ENCODE results near the gene OSGIN1. TPM values are rescaled to one million over a fixed set of nuclear protein-coding genes. Genes with fewer than 3 reads are reported as not detected.

OSGIN1 gene
- total RNA-seq, 1 donor from 2014 or later, result 0.21 TPM

GRCh38 chr16:83926726-83927397 lies 26.2 kb upstream of the OSGIN1 start:
- DNase-seq, result peak; percentile 80

DNA sequence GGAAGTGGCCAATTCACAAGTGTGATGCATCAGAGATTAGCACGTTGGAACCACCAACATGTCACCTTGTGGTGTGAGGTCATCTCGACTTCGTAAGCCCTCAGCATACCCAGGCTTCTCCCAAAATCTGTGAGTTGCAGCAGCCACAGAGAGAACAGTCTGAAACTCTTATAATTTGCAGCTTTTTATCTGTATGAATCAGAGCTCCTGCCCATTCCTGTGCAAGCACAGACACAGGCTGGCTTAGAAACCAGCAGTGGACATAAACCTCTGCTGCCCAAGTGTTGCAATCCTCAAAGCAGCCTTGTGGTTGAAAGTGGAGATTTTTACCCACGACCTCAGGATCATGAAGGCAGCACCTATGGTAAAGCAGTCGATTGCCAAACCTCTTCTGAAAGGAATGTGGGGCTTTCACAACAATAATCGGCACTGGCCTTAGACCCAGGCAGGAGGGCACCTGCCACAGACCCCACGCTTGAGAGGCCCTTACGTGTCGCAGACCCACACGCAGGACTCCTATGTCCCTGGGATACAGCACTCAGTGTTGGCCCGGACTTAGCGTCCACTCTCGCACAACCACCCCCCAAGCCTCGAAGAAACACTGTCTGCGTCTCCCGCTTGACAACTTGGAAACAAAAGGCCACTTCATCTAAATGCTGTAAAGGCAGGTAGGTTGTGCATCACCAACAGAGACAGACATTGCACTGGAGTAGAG lies 24.5 kb upstream of the OSGIN1 start:
- DNase-seq, result no peak

GRCh38 chr16:83929811-83930555 lies 23.1 kb upstream of the OSGIN1 start:
- no peak for DNase-seq

GRCh38 chr16:83930730-83931500 lies 22.1 kb upstream of the OSGIN1 start:
- DNase-seq, result no peak

DNA sequence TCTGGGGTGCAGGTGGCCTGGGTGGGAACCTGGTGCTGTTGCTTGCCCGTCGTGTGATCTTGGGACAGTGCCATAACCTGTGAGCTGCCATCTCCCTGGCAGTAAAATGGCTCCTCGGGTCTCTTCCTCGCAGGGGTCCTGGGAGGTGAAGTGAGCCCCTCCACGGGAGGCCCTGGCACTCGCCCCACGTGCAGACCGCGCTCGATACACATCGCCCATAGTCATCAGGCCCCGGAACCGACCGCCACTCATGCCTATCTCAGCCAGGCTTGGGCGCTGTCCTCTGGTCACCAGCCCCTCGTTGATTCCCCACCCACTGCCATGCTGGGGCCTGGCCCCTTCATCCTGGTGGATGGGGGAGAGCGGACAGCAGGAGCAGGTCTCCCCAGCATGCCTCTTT lies 21.5 kb upstream of the OSGIN1 start:
- DNase-seq, result no peak

DNA sequence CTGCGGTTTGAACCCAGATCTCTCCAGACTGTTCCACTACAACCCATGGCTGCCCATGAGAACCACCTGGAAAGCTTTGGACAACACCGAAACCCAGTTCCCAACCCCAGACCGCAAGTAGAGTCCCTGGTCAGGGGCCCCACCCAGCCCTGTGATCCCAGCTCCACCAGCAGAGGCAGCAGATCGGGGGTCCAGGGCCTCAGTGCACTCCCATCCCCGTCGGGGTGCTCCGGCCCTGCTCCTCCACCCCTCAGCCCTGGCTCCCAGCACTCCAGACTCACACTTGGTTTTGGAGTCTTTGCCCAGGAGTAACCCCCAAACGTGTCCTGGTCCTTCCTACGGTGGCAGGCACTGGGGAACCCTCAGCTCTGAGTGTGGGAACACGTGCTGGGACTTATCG lies 20.7 kb upstream of the OSGIN1 start:
- DNase-seq, result no peak

GRCh38 chr16:83932955-83933673 lies 19.9 kb upstream of the OSGIN1 start:
- DNase-seq, result peak; percentile 33

DNA sequence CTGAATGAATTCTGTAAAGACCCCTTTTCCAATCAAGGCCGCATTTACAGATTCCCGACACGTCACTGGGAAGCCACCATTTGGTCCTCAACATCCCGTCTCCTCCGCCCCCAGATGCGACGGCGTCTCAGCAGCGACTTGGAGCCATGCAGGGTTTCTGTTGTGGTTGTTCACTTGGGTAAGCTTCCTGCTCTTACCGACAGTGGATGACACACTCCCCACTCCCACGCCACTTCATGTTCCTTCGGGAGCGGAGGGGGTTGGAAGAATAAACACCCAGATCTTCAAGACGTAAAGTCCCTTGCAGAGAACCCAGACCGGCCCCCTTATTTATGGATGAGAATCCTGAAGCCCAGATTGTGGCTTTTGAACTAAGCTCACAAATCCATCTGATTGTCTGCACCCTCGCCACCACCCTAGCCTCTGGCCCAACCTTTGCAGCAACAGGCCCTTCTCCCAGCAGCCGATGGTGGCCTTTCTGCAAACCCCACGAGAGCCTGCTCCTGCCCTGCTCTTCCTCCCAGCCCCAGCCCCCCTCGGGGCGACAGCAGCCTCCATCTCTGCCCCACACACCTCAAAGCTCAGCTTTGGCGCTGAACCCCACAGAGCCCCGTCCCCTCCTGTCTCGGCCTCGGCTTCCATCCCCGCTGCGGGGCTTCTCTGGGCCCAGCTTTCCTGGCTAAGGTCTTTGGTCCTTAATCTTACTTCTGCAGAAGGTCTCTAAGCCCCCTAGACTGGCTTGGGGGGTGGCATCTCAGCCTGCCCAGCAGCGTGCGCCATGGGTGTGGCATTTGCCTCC lies 19.0 kb upstream of the OSGIN1 start:
- DNase-seq, result no peak

- DNase-seq, result no peak
These were observed 18.4 kb upstream of the OSGIN1 start for GRCh38 chr16:83934684-83934977.

- no peak for DNase-seq
These were observed 17.8 kb upstream of the OSGIN1 start for GRCh38 chr16:83935005-83935857.

DNA sequence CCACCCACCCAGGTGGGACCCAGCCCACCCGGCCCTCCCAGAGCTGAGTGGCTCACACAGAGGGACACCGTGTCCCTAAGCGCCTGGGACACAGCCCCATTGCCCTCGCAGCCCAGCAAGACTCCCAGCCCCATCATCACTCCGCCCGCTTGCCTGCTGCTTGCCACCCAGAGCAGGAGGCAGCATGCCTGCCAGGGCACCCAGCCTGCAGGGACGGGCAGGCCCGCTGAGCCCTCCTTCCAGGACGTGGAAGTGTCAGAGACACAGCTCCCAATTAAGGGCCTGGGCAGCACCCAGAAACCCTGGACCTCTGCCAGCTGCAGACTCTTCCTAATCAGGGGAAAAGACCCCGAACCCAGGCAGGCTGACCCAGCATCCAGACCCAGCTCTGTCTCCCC lies 17.2 kb upstream of the OSGIN1 start:
- no peak for DNase-seq

DNA sequence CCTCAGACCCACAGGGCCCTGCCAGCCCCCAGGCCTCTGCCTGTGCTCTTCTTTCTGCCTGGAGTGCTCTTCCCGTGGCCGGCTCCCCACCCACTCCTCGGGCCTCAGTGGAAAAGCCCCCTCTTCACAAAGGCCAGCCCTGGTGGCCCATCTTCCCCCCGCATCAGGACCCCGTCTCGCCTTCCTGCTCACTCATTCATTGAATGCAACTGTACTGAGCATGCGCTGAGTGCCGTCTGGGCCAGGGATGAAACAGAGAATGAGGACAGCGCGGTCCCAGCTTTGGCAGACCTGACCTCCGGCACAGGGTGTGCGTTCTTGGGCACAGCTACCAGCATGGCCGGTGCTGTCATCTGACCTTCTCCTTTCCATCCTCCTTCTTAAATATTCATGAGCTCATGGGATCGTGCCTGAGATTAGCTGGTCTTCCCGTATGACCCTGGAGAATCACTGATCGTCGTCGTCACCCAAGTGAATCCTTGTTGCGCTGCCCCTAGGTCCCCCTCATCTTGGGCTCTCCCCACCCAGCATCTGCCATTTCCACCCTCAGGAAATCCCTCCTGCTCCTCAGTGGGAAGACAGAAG lies 16.4 kb upstream of the OSGIN1 start:
- DNase-seq, result no peak

- DNase-seq, result no peak
These were observed 15.8 kb upstream of the OSGIN1 start for GRCh38 chr16:83937267-83937666.

DNA sequence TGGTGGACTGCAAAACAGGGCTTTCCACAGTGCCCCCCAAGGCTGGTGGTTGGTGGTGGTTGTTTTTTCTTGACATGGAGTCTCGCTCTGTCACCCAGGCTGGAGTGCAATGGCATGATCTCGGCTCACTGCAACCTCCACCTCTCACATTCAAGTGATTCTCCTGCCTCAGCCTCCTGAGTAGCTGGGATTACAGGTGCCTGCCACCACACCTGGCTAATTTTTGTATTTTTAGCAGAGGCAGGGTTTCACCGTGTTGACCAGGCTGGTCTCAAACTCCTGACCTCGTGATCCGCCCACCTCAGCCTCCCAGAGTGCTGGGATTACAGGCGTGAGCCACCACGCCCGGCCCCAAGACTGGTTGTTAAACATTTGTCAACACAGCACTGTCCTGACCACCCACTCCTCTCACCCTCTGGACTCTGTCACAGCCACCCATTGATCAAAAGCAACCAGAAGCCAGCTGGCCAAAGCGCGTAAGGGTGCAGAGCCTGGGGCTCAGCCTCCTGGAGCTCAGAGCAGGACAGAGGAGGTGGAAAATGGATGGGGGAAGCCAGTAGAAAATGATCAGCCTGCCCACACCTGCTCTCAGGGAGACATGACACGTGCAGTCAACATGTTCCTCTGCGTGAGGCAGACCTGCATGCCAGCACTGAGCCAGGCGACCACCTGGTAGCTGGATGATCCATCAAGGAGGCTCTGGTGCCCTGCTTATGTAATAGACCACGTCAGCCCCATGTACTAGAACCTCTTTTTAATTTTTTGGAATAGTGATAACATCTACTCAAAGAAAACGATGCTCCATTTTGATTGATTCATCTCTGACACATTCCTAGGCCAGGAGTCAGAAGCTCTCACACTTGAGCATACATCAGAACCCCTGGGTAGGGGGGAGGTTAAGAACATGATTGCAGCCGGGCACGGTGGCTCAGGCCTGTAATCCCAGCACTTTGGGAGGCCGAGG lies 14.8 kb upstream of the OSGIN1 start:
- no peak for DNase-seq

DNA sequence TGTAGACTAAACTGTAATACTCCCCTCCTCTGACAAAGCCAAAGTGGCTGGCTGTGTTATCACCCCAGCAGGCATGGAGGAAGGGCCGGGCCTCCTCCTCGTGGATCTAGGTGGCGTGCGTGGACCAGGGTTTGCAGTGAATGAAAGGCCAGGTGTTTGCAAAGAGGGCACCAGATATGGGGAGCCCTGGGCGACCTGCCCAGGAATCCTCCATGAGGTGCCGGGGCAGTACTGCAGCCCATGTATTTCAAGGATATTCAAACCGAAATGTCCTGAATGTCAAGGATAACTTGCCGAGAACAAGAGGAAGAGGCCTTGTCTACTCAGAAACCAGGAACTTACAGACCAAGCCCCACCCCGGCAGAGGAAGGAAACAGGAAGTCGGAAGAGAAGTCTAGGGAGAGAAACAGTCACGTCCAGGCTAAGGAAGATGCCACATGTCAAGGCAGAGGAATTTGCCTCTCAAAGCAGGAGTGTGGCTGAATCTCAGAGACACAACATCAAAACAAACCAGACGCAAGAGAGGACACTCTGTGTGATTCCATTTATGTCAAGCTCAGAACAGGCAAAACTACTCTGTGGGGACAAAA lies 13.7 kb upstream of the OSGIN1 start:
- DNase-seq, result no peak

DNA sequence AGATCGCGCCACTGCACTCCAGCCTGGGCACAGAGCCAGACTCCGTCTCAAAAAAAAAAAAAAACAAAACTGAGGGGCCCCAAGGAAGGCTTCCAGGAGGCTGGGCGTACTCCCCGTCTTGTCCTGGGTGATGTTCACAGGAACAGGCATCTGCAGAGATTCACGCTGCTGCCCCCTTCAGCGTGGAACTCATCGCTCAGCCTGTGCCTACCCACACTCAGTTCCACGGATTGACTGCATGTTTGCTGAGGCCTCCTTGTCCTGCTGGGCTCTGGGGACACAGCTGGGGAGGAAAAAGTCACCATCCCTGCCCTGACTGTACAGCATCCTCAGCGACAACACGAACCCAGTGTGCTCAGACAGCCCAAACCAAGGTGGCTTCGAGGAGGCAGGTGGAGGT lies 12.9 kb upstream of the OSGIN1 start:
- DNase-seq, result no peak

DNA sequence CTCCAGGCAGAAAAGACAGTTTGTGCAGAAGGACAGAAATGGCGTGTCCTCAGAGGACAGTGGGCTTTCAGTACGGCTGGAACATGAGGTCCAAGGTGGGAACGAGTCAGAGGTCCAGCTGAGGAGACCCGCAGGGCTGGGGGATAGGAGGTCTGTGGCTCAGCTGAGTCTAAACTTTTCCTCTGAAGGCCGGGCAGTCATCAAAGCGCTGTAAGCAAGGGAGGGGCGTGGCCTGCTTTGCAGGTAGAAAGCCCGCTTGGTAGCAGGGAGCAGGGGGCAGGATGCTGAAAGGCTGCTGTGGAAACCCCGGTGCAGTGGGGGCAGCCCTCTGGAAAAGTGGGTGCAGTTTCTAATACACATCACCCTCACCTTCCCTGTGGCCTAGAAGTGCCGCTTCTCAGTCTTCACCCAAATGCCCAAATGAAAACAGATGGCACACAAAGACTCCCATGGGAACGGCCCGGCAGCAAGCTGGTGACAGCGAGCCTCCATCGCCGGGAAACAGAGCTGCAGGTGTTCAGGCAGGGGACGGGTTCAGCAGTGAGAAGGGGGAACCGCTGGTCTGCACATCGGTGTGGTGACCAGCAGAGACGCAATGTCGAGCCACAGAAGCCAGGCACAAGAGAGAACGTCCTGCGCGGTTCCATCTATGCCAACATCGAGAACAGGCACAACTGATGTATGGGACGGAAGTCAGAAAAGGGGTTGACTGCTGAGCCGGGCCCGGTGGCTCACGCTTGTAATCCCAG lies 12.2 kb upstream of the OSGIN1 start:
- DNase-seq, result no peak
